Stomach (tissue), 9 donors: Measurements from ENCODE around the gene DCAF6. TPM values are rescaled to one million over a fixed set of nuclear protein-coding genes. Genes with fewer than 3 reads are reported as not detected.

Experiments
- DNase-seq, 2 donors: peaks; one replicate each; pipeline versions ENCODE4 v3.0.0 to v3.0.0-alpha.2; 2013 to 2019
- H3K27ac ChIP-seq, 5 donors: fragments of 200-600 bp in 4 of 5; sonication (generic) in 4 of 5; one replicate each; pipeline ENCODE4 v1.5.1; 2013 to 2019; ENCODE audit warnings: mild to moderate bottlenecking in 1 of 5, moderate library complexity in 1 of 5
- H3K27me3 ChIP-seq, 3 donors: fragments of 200-600 bp; sonication (generic); one replicate each; pipeline ENCODE4 v1.5.1; 2017 to 2019; ENCODE audit warnings: mixed run types in 1 of 3
- H3K36me3 ChIP-seq, 4 donors: fragments of 200-600 bp; sonication (generic); 1 replicate in 3 of 4; 2 replicates in 1 of 4; pipeline ENCODE4 v1.5.1; 2016 to 2019
- H3K4me1 ChIP-seq, 4 donors: fragments of 200-600 bp; sonication (generic); one replicate each; pipeline ENCODE4 v1.5.1; 2016 to 2019
- H3K4me3 ChIP-seq, 4 donors: fragments of 200-600 bp; sonication (generic) in 3 of 4; one replicate each; pipeline ENCODE4 v1.5.1; 2016 to 2019; ENCODE audit warnings: mild to moderate bottlenecking in 1 of 4
- H3K9me3 ChIP-seq, 4 donors: fragments of 200-600 bp; sonication (generic); one replicate each; pipeline ENCODE4 v1.5.1; 2016 to 2019
- EP300 ChIP-seq: sonication (generic); formaldehyde crosslinking; IDR thresholded peaks from one replicate; pipeline ENCODE4 v1.6.1; 2017; ENCODE audit warnings: antibody characterized with exemption
- POLR2A ChIP-seq, 4 donors: fragments of 450-650 bp; IDR thresholded peaks; one replicate each; pipeline ENCODE4 v1.6.1; 2016; ENCODE audit warnings: antibody characterized with exemption in 4 of 4, control low read depth in 2 of 4, mild to moderate bottlenecking in 1 of 4, moderate library complexity in 1 of 4
- POLR2AphosphoS5 ChIP-seq, 3 donors: sonication (generic); formaldehyde crosslinking; IDR thresholded peaks; one replicate each; pipeline ENCODE4 v1.6.1; 2016; ENCODE audit warnings: antibody characterized with exemption in 3 of 3
- WGBS, 5 donors: extraction: QIAGEN DNeasy Blood & Tissue Kit in 3 of 5; methylation state at CpG; one replicate each; pipeline versions ENCODE4 v1.1.5 to v1.1.7; 2013 to 2018; 5-methylcytosine and 5-hydroxymethylcytosine counted together
- intact Hi-C: fragments of 100-400 bp; cut with DNase I; formaldehyde crosslinking; loops from one replicate; pipeline ENCODE4 v1.15.1; 2023; ENCODE audit warnings: low total_unique reads
- polyA plus RNA-seq, 3 donors: library from polyadenylated mRNA; stranded (reverse); fragments of 200-250 nt; gene quantifications; one replicate each; pipeline ENCODE4 v1.2.3, GENCODE V29; 2013
- total RNA-seq, 5 donors: library from RNA; depleted of rRNA; stranded (reverse); fragments of >200 nt; gene quantifications; one replicate each; pipeline versions ENCODE4 v1.1.0 to v1.2.3, GENCODE V29; 2014 to 2016
- TF ChIP-seq, protein P1 (sequence below), 7 experiments: fragments of 450-650 bp in 4 of 7; fragments of 200-600 bp in 3 of 7; sonication (generic) in 3 of 7; IDR thresholded peaks; one replicate each; pipeline ENCODE4 v1.5.1; 2016 to 2019; ENCODE audit warnings: antibody characterized with exemption in 7 of 7, control low read depth in 2 of 7, mild to moderate bottlenecking in 1 of 7
- donor health status: healthy with polysubstance abuse.
- donor health status: Bipolar disorder and iron deficiency.
- donor health status: healthy.

DCAF6 gene
- total and polyA plus RNA-seq, 8 donors: 39.3 to 124 (median 71.9) TPM

DNA sequence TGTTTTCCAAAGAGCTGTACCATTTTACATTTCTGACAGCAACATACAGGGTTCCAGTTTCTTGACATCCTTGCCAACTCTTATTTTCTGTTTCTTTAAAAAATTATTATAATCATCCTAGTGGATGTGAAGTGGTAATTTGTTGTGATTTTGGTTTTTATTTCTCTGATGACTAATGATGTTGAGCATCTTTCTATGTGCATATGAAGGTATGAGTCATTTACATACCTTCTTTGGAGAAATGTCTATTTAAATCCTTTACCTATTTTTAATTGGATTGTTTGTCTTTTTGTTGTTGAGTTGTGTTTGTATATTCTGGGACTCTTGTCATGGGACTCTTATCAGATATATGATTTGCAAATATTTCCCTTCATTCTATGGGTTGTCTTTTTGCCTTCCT lies 21.2 kb downstream of the DCAF6 start:
- intact Hi-C loops: no loop called here

DNA sequence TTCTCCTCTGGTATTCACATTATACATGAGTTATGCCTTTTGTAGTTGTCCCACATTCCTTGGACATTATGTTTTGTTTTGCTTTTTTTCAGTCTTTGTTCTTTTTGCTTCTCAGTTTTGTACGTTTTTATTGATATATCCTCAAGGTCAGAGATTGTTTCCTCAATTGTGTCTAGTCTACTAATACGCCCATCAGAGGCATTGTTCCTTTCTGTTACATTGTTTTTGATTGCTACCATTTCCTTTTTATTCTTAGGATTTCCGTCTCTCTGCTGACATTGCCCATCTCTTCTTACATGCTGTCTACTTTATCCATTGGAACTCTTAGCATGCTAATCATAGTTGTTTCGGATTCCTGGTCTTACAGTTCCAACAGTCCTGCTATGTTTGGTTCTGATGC lies 28.2 kb downstream of the DCAF6 start:
- DNase-seq: no peak
- no peaks in the 10 kb centered on the region for H3K9me3 ChIP-seq
- peaks cover 0 to 17% (median 6%) of the 10 kb centered on the region in 4 donors for H3K4me1 ChIP-seq
- H3K27me3 ChIP-seq: no peaks in the 10 kb centered on the region
- H3K36me3 ChIP-seq: peaks cover 9 to 29% (median 20%) of the 10 kb centered on the region in 4 donors
- no peak overlapping the region for H3K4me3 ChIP-seq
- H3K27ac ChIP-seq: no peak overlapping the region
- intact Hi-C loops: no loop called here
- TF ChIP-seq EP300 (no peak), POLR2AphosphoS5 (IDR thresholded peaks at IDR 0.05) (no peak), POLR2A (IDR thresholded peaks at IDR 0.05) (no peak)
- TF ChIP-seq, protein P1, sequence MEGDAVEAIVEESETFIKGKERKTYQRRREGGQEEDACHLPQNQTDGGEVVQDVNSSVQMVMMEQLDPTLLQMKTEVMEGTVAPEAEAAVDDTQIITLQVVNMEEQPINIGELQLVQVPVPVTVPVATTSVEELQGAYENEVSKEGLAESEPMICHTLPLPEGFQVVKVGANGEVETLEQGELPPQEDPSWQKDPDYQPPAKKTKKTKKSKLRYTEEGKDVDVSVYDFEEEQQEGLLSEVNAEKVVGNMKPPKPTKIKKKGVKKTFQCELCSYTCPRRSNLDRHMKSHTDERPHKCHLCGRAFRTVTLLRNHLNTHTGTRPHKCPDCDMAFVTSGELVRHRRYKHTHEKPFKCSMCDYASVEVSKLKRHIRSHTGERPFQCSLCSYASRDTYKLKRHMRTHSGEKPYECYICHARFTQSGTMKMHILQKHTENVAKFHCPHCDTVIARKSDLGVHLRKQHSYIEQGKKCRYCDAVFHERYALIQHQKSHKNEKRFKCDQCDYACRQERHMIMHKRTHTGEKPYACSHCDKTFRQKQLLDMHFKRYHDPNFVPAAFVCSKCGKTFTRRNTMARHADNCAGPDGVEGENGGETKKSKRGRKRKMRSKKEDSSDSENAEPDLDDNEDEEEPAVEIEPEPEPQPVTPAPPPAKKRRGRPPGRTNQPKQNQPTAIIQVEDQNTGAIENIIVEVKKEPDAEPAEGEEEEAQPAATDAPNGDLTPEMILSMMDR (IDR thresholded peaks at IDR 0.05): no peak
- 80 to 87% (median 86%) methylated on average over 4 of the region's 4 CpGs for WGBS, 5 donors

More for the DNA sequence above, 21.2 kb downstream of the DCAF6 start:
- Histone ChIP-seq H3K4me1 (peaks cover 0 to 14% (median 0%) of the 10 kb centered on the region in 4 donors), H3K27ac (no peak overlapping the region), H3K36me3 (peaks cover 23 to 42% (median 36%) of the 10 kb centered on the region in 4 donors), H3K27me3 (no peaks in the 10 kb centered on the region), H3K4me3 (no peak overlapping the region), H3K9me3 (no peaks in the 10 kb centered on the region)
- TF ChIP-seq POLR2AphosphoS5 (IDR thresholded peaks at IDR 0.05): no peak
- no peak for TF ChIP-seq POLR2A (IDR thresholded peaks at IDR 0.05)
- TF ChIP-seq EP300: no peak
- TF ChIP-seq, protein P1 (IDR thresholded peaks at IDR 0.05): no peak
- DNase-seq: no peak

DNA sequence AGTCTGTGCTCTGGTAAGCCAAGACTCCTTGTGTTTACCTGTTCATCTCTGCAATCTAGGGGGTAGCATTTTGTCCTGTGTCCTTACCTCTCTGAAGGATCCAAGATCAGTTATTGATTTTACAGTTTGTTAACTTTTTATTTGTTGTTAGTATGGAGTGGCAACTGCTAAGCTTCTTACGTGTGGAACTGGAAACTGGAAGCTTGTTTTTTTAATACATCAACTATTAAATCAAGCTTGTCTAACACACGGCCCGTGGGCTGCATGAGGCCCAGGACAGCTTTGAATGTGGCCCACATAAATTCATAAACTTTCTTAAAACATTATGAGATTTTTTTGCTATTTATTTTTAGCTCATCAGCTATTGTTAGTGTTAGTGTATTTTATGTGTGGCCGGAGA lies 29.6 kb downstream of the DCAF6 start:
- no peak for DNase-seq
- Histone ChIP-seq H3K27me3 (no peaks in the 10 kb centered on the region), H3K9me3 (no peaks in the 10 kb centered on the region), H3K36me3 (peaks cover 9 to 27% (median 24%) of the 10 kb centered on the region in 4 donors), H3K4me1 (peaks cover 0 to 12% (median 6%) of the 10 kb centered on the region in 4 donors), H3K4me3 (no peak overlapping the region), H3K27ac (no peak overlapping the region)
- intact Hi-C loops: no loop called here
- WGBS, 5 donors: 45 to 66% (median 57%) methylated on average over 4 of the region's 4 CpGs
- TF ChIP-seq, protein P1 (IDR thresholded peaks at IDR 0.05): no peak
- TF ChIP-seq POLR2A (IDR thresholded peaks at IDR 0.05) (no peak), POLR2AphosphoS5 (IDR thresholded peaks at IDR 0.05) (no peak), EP300 (no peak)

DNA sequence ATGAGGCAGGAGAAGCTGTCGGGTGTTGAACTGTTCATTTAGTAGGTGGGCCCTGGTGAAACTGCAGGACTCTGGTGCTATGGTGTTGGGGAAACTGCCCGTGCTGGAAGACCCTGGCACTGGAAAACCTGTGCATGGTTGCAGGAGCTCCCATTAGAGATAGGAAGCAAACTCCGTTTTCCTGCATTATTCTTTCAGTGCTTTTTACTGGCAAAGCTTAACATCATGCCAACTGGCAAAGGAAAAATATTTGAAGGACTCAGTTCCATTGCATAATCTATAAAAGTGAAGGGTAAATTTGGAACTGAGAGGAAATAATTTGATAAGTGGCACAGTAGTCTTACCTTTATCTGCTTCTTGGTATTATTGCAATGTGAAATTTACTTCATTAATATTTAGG lies 32.1 kb downstream of the DCAF6 start:
- Histone ChIP-seq H3K27me3 (no peaks in the 10 kb centered on the region), H3K27ac (no peak overlapping the region), H3K4me1 (peaks cover 0 to 12% (median 6%) of the 10 kb centered on the region in 4 donors), H3K9me3 (no peaks in the 10 kb centered on the region), H3K36me3 (peaks cover 9 to 32% (median 27%) of the 10 kb centered on the region in 4 donors), H3K4me3 (no peak overlapping the region)
- intact Hi-C loops: no loop called here
- no peak for TF ChIP-seq POLR2A (IDR thresholded peaks at IDR 0.05)
- no peak for TF ChIP-seq EP300
- no peak for TF ChIP-seq POLR2AphosphoS5 (IDR thresholded peaks at IDR 0.05)
- TF ChIP-seq, protein P1 (IDR thresholded peaks at IDR 0.05): no peak
- WGBS, 5 donors: 61 to 73% (median 63%) methylated on average over 3 of the region's 3 CpGs
- no peak for DNase-seq
